Esophagus mucosa (tissue), 1 donor: Measurements from ENCODE around the gene MLX. TPM values are rescaled to one million over a fixed set of nuclear protein-coding genes. Genes with fewer than 3 reads are reported as not detected.
A peak's percentile ranks its signal among the peaks of the same experiment; 100 is the strongest.
"Not testable (repeated sequence)": the region's sequence is repeated elsewhere in the genome, so short reads cannot be mapped to it uniquely, and the experiment has no call there.

ENCODE experiments used
- ATAC-seq: fragments of 200-7000 bp; cut with Tn5 transposase; one replicate; pipeline ENCODE4 v1.9.1; 2020
- total RNA-seq: library from RNA; stranded (reverse); gene quantifications from one replicate; pipeline ENCODE4 v1.2.4, GENCODE V29; 2023
- donor health status: DM: yes; HTN: yes; CAD: no.

The MLX gene
- total RNA-seq, 1 donor from 2014 or later, result 33.8 TPM

DNA sequence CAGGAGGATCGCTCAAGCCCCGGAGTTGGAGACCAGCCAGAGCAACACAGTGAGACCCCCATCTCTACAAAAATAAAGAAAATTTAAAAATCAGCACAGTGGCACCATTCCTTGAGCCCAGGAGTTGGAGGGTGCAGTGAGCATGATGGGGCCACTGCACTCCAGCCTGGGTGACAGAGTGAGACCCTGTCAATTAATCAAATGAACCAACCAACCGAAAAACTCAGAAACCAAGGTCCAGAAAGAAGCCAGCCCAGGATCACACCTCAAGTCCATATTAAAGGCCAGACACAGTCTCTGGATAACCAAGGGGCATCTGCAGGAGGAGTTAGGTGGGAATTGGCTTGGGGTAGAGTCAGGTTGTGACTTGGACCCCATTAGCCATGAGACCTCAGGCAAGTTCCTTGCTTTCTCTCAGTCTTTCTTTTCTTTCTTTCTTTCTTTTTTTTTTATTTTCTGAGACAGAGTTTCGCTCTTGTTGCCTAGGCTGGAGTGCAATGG, 11.7 kb upstream of the MLX start:
- ATAC-seq, result no peak

DNA sequence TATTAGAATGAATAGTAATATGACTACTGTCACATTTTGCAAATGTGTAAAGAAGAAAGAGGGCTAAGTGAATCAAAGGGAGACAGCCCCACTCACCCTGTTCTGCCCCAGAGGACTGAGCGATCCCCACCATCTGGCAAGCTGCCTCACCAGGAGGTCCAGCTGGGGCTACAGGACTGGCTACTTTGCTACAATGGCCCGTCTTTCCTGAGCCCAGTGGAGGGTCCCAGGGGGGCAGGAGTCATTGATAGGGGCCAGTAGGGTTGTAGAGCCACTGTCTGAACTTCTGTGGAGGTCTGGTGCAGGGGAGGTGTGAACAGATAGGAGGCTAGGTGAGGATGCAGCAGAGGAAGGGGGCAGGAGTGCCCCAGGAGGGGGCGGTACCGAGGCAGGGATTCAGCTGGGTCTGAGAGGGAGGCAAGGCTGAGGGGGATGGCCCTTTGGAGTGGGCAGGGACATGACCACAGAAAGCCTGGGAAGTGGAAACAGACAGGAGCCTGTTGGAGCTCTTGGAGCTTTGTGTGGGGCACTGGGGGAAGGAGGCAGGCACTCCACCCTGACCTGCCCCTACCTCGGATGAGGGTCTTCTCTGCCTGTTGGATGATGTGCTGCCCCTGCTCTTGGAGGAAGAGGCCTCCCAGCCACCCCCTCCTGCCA, 10.8 kb upstream of the MLX start:
- not testable (repeated sequence) for ATAC-seq

- no peak for ATAC-seq
Measured at GRCh38 chr17:42559075-42559474, 7.8 kb upstream of the MLX start.

- ATAC-seq, result no peak
Measured at GRCh38 chr17:42560246-42560645, 6.7 kb upstream of the MLX start.

DNA sequence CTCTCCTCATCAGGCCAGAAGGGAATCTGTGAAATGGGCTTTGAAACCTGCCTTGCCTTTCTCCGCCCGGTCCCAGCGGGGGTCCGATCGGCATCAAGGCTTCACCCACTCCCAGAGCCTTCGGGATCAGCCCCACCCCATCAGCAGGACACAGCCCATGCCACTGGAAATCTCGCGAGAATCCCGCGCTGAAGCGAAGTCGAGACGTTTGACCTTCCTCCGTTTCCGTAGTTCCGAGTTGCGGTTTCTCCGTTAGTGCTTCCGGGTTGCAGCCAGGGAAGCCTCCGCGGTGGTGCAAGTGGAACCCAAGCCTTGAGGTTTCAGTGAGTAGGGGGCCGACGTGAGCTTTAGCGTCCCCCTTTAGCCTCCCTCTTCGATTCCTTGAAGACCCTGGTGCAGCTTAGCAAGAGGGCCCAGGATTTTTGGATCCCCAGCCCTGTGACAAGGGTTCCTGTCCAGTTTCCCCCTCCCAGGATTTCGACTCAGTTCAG, 5.0 kb upstream of the MLX start, which contains the start of gene COASY:
Gene COASY, plus strand, starts transcription at position 252 of the 491 bp plus-strand sequence. CDS start 475 bp downstream, outside the sequence.
- peak; percentile 74 for ATAC-seq

DNA sequence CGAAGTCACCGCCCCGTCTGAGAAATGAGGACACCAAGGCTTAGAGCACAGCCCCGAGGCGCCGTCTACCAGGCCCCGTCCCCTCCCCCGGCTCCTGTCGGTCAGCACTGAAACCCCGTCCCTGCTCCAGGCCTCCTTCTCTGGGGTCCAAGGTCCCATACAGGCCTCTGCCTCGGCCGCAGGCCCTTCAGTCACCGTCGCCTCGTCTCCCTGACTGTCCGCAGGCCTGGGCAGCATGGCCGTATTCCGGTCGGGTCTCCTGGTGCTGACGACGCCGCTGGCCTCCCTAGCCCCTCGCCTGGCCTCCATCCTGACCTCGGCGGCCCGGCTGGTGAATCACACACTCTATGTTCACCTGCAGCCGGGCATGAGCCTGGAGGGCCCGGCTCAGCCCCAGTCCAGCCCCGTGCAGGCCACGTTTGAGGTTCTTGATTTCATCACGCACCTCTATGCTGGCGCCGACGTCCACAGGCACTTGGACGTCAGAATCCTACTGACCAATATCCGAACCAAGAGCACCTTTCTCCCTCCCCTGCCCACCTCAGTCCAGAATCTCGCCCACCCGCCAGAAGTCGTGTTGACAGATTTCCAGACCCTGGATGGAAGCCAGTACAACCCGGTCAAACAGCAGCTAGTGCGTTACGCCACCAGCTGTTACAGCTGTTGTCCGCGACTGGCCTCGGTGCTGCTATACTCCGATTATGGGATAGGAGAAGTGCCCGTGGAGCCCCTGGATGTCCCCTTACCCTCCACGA, 4.3 kb upstream of the MLX start:
- ATAC-seq, result peak; percentile 11

DNA sequence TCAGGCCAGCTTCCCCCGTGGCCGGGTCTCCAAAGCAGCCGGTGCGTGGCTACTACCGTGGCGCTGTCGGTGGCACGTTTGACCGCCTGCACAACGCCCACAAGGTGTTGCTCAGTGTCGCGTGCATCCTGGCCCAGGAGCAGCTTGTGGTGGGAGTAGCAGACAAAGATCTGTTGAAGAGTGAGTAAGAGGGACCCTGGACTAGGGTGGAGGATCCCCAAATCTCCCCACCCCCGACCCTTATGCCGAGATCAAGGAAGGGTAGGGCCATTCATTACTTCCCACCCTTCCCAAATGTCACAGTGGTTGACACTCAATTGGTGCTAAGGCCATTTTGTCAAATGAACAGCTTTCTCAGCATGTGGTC, 3.8 kb upstream of the MLX start:
- no peak for ATAC-seq

DNA sequence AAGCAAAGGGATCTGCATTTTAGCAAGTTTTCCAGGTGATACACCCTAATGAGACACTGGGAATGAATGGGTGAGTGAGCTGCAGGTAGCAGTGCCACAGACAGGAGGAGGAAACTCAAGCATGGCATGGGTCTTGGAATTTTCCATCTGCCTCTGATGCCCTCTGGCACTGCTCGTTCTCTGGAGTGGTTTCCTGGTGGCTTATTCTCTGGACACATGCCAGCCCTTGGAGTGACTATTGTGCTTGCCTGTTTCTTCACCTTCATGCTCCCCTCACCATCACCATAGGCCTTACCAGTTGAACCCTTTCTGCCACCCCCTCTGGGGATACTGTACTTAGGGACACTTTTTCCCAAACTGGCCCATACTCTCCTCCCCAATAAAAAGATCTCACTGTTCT, 3.4 kb upstream of the MLX start:
- ATAC-seq, result no peak

DNA sequence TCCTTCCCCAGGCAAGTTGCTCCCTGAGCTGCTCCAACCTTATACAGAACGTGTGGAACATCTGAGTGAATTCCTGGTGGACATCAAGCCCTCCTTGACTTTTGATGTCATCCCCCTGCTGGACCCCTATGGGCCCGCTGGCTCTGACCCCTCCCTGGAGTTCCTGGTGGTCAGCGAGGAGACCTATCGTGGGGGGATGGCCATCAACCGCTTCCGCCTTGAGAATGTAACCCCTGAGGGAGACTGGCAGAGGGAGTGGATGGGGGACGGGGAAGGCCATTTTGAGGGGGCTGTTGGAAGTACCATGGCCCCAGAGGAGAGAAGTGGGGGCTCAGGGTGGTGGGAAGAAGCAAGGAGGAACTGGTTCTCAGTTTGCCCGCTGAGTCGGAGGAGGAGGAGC, 3.0 kb upstream of the MLX start:
- no peak for ATAC-seq

DNA sequence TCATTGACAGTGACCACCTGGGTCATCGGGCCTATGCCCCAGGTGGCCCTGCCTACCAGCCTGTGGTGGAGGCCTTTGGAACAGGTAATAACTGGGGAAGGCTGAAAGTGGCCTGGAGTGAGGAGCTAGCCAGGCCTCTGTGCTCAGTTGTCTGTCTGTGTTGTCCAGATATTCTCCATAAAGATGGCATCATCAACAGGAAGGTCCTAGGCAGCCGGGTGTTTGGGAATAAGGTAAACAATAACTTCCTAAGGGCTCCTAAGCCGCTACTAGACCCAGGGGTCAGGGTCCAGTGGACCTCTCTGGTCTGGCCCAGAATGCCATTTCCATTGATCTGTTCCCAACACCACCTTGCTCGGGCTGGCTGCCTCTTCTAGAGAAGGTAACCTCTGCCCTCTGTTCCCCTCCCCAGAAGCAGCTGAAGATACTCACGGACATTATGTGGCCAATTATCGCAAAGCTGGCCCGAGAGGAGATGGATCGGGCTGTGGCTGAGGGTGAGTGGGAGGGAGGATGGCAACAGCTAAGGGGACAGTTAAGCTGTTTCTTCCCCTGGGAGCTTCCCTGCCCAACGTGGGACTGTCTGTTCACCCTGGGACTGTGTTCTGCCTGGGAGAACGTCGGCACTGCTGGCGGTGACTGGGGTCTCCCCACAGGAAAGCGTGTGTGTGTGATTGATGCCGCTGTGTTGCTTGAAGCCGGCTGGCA, 1.9 kb upstream of the MLX start:
- no peak for ATAC-seq

- no peak for ATAC-seq
Measured at GRCh38 chr17:42565523-42566214, 1.2 kb upstream of the MLX start.

GRCh38 chr17:42566215-42566882, 551 bp upstream of the MLX start:
- no peak for ATAC-seq

DNA sequence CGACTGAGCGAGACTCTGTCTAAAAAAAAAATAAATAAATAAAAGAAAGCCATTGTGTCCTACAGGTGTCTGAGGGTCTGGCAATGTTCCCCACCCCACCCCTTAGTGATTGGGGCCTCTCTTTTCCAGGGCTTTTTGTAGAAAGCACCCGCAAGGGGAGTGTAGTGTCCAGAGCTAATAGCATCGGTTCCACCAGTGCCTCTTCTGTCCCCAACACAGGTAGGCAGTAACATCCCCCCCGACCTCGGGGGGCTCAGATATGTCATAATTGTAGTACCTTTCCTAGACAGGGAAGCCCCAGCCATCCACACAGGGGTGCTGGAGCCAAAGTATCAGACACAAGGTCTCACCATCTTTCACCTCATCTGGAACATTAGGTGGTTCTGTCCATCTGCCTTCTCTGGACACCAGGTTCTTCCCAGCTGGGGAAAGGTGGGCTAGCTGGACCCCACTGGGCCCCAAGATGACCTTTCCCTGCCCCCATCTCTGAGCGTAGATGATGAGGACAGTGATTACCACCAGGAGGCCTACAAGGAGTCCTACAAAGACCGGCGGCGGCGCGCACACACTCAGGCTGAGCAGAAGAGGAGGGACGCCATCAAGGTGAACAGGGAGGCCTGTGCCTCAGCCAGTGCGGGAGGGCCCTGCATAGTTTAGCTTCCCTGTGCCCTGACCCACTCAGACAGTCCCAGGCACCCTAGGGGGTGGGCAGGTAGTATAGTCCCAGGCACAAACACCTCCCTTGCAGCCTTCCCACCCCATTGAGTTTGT, 1.6 kb downstream of the MLX start:
- ATAC-seq, result no peak

GRCh38 chr17:42571435-42572225, 4.7 kb downstream of the MLX start:
- no peak for ATAC-seq

DNA sequence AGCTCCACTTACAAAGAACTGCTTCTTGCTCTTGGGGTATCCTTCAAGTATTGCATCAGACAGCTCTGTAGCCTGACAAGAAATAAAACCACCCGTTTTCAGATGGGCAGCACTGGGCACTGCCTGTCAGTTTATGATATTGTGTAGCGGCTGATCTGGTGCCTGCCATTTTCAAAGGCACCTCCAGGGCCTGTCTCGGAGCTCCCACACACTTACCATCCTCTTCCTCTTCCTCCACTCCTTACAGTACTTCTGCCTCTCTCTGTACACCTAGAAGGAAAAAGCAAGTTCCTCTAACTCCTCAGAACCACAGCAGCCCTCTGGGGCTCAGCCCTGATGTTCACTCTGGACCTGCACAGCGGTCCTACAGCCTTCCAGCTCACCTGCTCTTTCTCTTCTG, 6.2 kb downstream of the MLX start:
- ATAC-seq, result no peak

- ATAC-seq, result no peak
Measured at GRCh38 chr17:42574463-42574862, 7.6 kb downstream of the MLX start.

DNA sequence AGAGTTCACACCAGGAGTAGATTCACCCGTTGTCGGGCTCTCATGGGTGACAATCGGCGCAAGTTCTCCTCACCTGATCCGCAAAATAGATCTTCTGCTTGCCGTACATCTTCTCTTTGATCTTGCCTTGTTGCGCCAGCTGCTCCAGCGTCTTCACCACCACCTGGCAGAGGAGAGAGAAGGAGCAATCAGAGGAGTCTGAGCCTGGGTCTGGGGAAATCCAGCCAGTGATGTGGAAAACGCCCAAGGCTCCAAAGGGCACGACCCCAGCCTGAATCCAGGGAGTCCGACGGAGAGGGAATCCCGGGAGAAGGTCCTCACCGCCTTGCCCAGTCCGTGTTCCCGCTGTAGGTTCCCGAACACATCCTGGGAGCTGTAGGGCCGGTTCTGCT, 10.2 kb downstream of the MLX start:
- ATAC-seq, result no peak

GRCh38 chr17:42577532-42578281, 10.8 kb downstream of the MLX start, which contains the start of gene PSMC3IP:
Gene PSMC3IP (minus strand): TSS chr17:42577729. CDS start chr17:42577686, 43 bp downstream.
- peak; percentile 92 for ATAC-seq

DNA sequence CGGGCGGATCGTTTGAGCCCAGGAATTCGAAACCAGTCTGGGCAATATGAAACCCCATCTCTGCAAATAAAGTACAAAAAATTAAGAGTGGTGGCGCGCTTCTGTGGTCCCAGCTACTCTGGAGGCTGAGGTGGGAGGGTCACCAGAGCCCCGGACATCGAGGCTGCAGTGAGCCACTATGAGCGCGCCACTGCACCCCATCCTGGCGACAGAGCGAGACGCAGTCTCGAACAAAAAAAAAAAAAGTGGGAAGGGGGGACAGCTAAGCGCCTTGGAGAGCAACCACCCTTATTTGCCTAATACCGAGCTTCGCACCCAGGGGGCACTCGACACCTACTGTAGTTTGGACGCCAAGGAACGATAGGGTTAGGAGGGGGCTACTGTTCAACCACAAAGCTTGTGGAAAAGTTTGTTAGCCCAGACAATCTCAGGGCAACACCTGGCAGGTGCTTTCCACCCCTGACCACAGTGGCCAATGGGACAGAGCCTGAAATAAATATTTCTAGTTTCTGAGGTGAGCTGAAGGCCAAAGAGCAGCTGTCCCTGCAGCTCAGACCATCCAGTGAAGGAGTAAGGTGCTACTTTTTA, 11.5 kb downstream of the MLX start:
- peak; percentile 68 for ATAC-seq
